Fibroblast of pulmonary artery (primary cell): ENCODE data around the gene STAG1.

Experiments used
- DNase-seq: peaks from one replicate; pipeline ENCODE4 v3.0.0-alpha.2; 2010; ENCODE audit warnings: low read depth
- H3K4me3 ChIP-seq: replicated peaks from 2 replicates; pipeline ENCODE4 v1.5.1; 2011; ENCODE audit warnings: low read depth, mild to moderate bottlenecking, control low read depth, low read length, moderate library complexity
- TF ChIP-seq, protein P1 (sequence below): IDR thresholded peaks from 2 replicates; pipeline ENCODE4 v1.5.1; 2011; ENCODE audit warnings: mild to moderate bottlenecking, control low read depth, low read length, inconsistent platforms; ENCODE audit errors: missing control alignments

Gene STAG1

DNA sequence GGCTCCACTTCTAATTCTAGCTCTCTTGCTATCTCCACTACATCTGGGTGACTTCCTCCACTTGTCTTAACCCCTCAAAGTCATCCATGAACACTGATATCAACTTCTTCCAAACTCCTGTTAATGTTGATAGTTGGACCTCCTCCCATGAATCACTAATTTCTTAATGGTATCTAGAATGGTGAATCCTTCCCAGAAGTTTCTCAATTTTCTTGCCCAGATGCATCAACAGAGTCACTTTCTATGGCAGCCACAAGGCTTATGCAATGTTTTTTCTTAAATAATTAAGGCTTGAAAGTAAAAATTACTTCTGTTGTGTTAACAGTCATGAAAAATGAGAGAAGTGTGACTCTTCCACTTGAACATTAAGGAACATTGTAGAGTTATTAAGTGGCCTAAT lies 337.7 kb downstream of the STAG1 start:
- no peak for DNase-seq
- TF ChIP-seq, protein P1, sequence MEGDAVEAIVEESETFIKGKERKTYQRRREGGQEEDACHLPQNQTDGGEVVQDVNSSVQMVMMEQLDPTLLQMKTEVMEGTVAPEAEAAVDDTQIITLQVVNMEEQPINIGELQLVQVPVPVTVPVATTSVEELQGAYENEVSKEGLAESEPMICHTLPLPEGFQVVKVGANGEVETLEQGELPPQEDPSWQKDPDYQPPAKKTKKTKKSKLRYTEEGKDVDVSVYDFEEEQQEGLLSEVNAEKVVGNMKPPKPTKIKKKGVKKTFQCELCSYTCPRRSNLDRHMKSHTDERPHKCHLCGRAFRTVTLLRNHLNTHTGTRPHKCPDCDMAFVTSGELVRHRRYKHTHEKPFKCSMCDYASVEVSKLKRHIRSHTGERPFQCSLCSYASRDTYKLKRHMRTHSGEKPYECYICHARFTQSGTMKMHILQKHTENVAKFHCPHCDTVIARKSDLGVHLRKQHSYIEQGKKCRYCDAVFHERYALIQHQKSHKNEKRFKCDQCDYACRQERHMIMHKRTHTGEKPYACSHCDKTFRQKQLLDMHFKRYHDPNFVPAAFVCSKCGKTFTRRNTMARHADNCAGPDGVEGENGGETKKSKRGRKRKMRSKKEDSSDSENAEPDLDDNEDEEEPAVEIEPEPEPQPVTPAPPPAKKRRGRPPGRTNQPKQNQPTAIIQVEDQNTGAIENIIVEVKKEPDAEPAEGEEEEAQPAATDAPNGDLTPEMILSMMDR, result no peak

DNA sequence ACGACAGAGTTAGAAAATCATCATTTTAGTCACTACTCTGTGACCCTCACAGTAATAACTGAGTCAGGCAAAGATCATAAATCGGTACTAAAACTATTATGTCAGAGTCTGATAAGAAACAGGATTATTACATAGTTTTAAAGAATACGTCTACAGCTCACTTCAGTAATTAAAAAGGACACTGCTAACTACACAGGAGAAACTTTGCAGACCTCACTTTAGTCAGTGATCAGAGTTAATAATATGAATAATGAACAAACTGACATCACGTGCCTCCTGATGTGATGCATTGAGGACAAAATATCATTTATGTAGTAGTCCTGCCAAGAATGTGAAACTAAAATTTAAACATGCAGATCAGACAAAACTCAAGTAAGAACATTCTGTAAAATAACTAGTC lies 339.9 kb downstream of the STAG1 start:
- TF ChIP-seq, protein P1, result no peak
- DNase-seq, result no peak

More for the DNA sequence above, 337.7 kb downstream of the STAG1 start:
- H3K4me3 ChIP-seq, result no peak overlapping the region

DNA sequence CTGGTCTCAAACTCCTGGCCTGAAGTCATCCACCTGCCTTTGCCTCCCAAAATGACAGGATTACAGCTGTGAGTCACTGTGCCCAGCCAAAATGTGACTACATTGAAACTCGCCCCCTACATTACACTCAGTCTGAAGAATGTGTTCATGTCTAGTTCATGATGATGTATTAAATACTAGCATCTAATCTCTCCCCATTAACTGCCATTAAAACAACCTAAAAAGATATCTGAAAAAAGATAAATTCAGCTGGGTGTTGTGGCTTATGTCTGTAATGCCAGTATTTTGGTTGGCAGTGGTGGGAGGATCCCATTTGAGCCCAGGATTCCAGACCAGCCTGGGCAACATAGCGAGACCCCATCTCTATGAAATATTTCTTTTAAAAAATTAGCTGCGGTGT lies 342.6 kb downstream of the STAG1 start:
- H3K4me3 ChIP-seq, result no peak overlapping the region
- TF ChIP-seq, protein P1, result no peak

More for the DNA sequence above, 339.9 kb downstream of the STAG1 start:
- no peak overlapping the region for H3K4me3 ChIP-seq

DNA sequence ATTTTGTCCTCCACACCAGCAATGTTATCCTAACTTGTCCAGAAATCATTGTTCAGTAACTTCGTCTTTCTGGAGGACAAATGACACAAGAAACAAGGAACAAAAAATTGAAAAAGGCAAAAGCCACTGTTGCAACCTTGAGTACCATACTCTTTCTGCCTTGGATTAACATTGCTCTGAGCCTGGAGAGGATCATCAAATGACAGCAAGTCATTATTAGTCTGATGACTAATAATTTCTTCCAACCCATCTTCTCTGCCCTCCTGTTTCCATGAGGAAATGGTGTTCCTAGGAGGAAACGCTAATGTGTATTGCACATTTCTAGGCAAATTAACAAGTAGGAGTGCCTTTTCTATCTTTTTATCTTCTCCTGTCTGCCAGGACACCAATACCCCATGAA lies 348.1 kb downstream of the STAG1 start:
- DNase-seq, result no peak
- no peak overlapping the region for H3K4me3 ChIP-seq
- TF ChIP-seq, protein P1, result no peak

More for the DNA sequence above, 342.6 kb downstream of the STAG1 start:
- DNase-seq, result no peak

DNA sequence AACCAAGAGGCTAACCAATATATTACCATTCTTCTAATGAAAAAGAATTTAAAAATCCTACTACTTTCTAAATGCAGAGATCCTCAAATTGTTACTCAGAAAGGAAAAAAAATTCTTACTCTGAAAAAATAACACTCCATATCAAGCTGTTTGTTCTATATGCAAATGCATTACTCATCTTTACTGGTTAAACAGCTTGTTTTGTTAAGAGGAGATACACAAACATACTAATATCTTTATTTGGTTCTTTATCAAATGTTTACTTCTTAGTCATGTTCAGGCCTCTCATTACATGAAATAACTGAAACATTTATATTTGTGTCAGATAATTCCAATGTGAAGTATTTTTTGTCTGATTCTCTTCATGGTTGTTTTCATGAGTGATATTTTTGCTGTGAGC lies 355.3 kb downstream of the STAG1 start:
- TF ChIP-seq, protein P1, result no peak
- DNase-seq, result no peak
- no peak overlapping the region for H3K4me3 ChIP-seq

DNA sequence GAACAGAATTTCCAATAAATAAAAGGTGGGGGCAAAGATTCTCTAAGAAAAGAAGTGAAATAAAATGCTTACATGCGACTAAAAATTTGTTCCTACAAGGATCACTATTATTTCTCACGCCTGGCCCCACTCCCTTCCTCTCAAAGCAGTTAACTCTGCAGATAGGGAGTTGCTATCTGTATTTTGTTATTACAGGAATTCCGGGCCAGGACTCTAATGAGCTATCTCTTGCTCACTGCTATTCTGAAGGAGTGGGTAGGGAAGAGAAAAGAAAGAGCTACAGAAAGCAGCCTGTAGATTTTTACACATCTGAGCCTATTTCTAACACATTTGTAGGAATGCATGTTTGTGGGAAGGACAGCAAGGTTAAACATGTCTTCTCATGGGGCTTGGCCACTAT lies 361.6 kb downstream of the STAG1 start:
- TF ChIP-seq, protein P1, result no peak
- no peak for DNase-seq
- no peak overlapping the region for H3K4me3 ChIP-seq

DNA sequence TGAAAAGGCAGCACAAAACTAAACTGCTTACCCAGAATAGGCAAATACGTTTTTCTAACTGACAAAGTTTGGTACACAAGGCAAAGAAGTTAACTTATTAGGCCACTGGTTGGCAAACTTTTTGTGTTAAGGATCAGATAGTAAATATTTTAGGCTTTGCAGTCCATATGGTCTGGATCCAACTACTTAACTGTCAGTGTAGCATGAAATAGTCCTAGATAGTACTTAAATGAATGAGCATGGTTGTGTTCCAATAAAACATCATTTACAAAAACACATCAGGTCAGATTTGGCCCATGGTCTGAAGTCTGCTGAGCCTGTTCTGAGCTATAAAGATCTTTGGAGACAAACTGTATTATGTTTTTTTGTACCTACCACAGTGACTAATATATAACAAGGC lies 365.1 kb downstream of the STAG1 start:
- no peak for DNase-seq
- TF ChIP-seq, protein P1, result no peak
- no peak overlapping the region for H3K4me3 ChIP-seq
